Measurements from ENCODE around the gene MBD6. TPM values are rescaled to one million over a fixed set of nuclear protein-coding genes. Genes with fewer than 3 reads are reported as not detected.
A peak's percentile ranks its signal among the peaks of the same experiment; 100 is the strongest.

The MBD6 gene
- total RNA-seq, 1 donor from 2014 or later, result 108 TPM

- TF ChIP-seq, protein P1, sequence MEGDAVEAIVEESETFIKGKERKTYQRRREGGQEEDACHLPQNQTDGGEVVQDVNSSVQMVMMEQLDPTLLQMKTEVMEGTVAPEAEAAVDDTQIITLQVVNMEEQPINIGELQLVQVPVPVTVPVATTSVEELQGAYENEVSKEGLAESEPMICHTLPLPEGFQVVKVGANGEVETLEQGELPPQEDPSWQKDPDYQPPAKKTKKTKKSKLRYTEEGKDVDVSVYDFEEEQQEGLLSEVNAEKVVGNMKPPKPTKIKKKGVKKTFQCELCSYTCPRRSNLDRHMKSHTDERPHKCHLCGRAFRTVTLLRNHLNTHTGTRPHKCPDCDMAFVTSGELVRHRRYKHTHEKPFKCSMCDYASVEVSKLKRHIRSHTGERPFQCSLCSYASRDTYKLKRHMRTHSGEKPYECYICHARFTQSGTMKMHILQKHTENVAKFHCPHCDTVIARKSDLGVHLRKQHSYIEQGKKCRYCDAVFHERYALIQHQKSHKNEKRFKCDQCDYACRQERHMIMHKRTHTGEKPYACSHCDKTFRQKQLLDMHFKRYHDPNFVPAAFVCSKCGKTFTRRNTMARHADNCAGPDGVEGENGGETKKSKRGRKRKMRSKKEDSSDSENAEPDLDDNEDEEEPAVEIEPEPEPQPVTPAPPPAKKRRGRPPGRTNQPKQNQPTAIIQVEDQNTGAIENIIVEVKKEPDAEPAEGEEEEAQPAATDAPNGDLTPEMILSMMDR (IDR thresholded peaks at IDR 0.05; ENCODE audit: partially characterized antibody, unreplicated experiment), result no peak
- Mint-ChIP-seq H3K36me3 (ENCODE audit: unreplicated experiment) (no peaks in the 10 kb centered on the region), H3K4me3 (ENCODE audit: unreplicated experiment) (peak overlapping the region; percentile 65), H3K4me1 (ENCODE audit: low read depth, unreplicated experiment) (peaks cover 31% of the 10 kb centered on the region), H3K9me3 (ENCODE audit: unreplicated experiment) (peaks cover 31% of the 10 kb centered on the region), H3K27ac (ENCODE audit: unreplicated experiment) (no peak overlapping the region), H3K27me3 (ENCODE audit: unreplicated experiment) (peaks cover 34% of the 10 kb centered on the region)
- DNase-seq, result no peak
These were observed 3.2 kb downstream of the MBD6 start for GRCh38 chr12:57525615-57526383.

GRCh38 chr12:57526477-57527126, 4.0 kb downstream of the MBD6 start:
- TF ChIP-seq, protein P1 (IDR thresholded peaks at IDR 0.05; ENCODE audit: partially characterized antibody, unreplicated experiment), result no peak
- H3K4me1 Mint-ChIP-seq (ENCODE audit: low read depth, unreplicated experiment), result peaks cover 29% of the 10 kb centered on the region

DNA sequence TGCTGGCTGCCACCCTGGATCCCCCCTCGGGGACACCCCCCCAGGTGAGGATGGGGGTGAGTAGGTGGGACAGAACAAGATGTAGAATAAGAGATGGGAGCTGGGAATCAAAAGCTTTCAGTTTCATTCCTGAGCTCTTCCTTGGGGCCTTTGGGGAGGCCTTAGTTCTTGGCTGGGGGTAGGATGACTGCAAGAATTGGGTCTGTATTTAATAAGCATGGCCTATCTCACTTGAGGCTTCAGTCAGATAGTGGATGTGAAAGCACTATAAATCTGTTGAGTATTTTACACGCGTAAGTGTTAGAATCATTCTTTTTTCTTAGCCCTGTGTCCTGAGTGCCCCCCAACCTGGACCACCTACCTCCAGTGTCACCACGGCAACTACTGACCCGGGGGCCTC, 4.6 kb downstream of the MBD6 start:
- Mint-ChIP-seq H3K36me3 (ENCODE audit: unreplicated experiment) (no peaks in the 10 kb centered on the region), H3K27ac (ENCODE audit: unreplicated experiment) (peak overlapping the region; percentile 38), H3K27me3 (ENCODE audit: unreplicated experiment) (peaks cover 22% of the 10 kb centered on the region)

More at GRCh38 chr12:57526477-57527126, 4.0 kb downstream of the MBD6 start:
- Mint-ChIP-seq H3K36me3 (ENCODE audit: unreplicated experiment) (no peaks in the 10 kb centered on the region), H3K27ac (ENCODE audit: unreplicated experiment) (no peak overlapping the region), H3K27me3 (ENCODE audit: unreplicated experiment) (peaks cover 28% of the 10 kb centered on the region), H3K4me3 (ENCODE audit: unreplicated experiment) (no peak overlapping the region), H3K9me3 (ENCODE audit: unreplicated experiment) (peaks cover 26% of the 10 kb centered on the region)
- DNase-seq, result no peak

DNA sequence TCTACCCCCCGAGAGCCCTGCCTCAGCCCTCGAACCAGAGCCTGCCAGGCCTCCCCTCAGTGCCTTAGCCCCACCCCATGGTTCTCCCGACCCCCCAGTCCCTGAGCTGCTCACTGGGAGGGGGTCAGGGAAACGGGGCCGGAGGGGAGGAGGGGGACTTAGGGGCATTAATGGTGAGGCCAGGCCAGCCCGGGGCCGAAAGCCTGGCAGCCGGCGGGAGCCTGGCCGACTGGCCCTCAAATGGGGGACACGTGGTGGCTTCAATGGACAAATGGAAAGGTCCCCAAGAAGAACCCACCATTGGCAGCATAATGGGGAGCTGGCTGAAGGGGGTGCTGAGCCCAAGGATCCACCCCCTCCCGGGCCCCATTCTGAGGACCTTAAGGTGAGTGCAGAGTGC, 5.6 kb downstream of the MBD6 start:
- H3K4me3 Mint-ChIP-seq (ENCODE audit: unreplicated experiment), result no peak overlapping the region

More for the DNA sequence above, 4.6 kb downstream of the MBD6 start:
- no peak for DNase-seq
- TF ChIP-seq, protein P1 (IDR thresholded peaks at IDR 0.05; ENCODE audit: partially characterized antibody, unreplicated experiment), result no peak
- Mint-ChIP-seq H3K9me3 (ENCODE audit: unreplicated experiment) (peaks cover 20% of the 10 kb centered on the region), H3K4me3 (ENCODE audit: unreplicated experiment) (no peak overlapping the region), H3K4me1 (ENCODE audit: low read depth, unreplicated experiment) (peaks cover 30% of the 10 kb centered on the region)

More for the DNA sequence above, 5.6 kb downstream of the MBD6 start:
- peaks cover 21% of the 10 kb centered on the region for H3K27me3 Mint-ChIP-seq (ENCODE audit: unreplicated experiment)
- H3K27ac Mint-ChIP-seq (ENCODE audit: unreplicated experiment), result peak overlapping the region; percentile 38
- H3K4me1 Mint-ChIP-seq (ENCODE audit: low read depth, unreplicated experiment), result peaks cover 36% of the 10 kb centered on the region
- DNase-seq, result no peak
- TF ChIP-seq, protein P1 (IDR thresholded peaks at IDR 0.05; ENCODE audit: partially characterized antibody, unreplicated experiment), result no peak
- H3K36me3 Mint-ChIP-seq (ENCODE audit: unreplicated experiment), result peaks cover 7% of the 10 kb centered on the region
- H3K9me3 Mint-ChIP-seq (ENCODE audit: unreplicated experiment), result peaks cover 19% of the 10 kb centered on the region

All from glutamatergic neuron (in vitro differentiated cells).